Testis (tissue), 2 donors: ENCODE data around the gene OR11A1.

ENCODE experiments used
- POLR2A ChIP-seq: fragments of 450-650 bp; IDR thresholded peaks from one replicate; pipeline ENCODE4 v1.6.1; 2017; ENCODE audit warnings: antibody characterized with exemption, mild to moderate bottlenecking, moderate library complexity
- TF ChIP-seq, protein P1 (sequence below), 3 experiments: fragments of 450-650 bp in 2 of 3; fragments of 200-600 bp in 1 of 3; sonication (generic) in 1 of 3; IDR thresholded peaks; one replicate each; pipeline ENCODE4 v1.5.1; 2016 to 2019; ENCODE audit warnings: antibody characterized with exemption in 3 of 3, mild to moderate bottlenecking in 2 of 3, moderate library complexity in 1 of 3

- TF ChIP-seq, protein P1, sequence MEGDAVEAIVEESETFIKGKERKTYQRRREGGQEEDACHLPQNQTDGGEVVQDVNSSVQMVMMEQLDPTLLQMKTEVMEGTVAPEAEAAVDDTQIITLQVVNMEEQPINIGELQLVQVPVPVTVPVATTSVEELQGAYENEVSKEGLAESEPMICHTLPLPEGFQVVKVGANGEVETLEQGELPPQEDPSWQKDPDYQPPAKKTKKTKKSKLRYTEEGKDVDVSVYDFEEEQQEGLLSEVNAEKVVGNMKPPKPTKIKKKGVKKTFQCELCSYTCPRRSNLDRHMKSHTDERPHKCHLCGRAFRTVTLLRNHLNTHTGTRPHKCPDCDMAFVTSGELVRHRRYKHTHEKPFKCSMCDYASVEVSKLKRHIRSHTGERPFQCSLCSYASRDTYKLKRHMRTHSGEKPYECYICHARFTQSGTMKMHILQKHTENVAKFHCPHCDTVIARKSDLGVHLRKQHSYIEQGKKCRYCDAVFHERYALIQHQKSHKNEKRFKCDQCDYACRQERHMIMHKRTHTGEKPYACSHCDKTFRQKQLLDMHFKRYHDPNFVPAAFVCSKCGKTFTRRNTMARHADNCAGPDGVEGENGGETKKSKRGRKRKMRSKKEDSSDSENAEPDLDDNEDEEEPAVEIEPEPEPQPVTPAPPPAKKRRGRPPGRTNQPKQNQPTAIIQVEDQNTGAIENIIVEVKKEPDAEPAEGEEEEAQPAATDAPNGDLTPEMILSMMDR (IDR thresholded peaks at IDR 0.05), result no peak
- TF ChIP-seq POLR2A, result no peak
These were observed 32.0 kb upstream of the OR11A1 start for GRCh38 chr6:29488874-29489273.
